NCI-H524 treated with DMSO at 0.1 percent for 48 hours (cell line): ENCODE measurements around the gene POLR3E.

Source experiments
- DNase-seq: peaks from one replicate; lab custom pipeline; 2025; lab: John Stamatoyannopoulos, UW

The POLR3E gene, protein sequence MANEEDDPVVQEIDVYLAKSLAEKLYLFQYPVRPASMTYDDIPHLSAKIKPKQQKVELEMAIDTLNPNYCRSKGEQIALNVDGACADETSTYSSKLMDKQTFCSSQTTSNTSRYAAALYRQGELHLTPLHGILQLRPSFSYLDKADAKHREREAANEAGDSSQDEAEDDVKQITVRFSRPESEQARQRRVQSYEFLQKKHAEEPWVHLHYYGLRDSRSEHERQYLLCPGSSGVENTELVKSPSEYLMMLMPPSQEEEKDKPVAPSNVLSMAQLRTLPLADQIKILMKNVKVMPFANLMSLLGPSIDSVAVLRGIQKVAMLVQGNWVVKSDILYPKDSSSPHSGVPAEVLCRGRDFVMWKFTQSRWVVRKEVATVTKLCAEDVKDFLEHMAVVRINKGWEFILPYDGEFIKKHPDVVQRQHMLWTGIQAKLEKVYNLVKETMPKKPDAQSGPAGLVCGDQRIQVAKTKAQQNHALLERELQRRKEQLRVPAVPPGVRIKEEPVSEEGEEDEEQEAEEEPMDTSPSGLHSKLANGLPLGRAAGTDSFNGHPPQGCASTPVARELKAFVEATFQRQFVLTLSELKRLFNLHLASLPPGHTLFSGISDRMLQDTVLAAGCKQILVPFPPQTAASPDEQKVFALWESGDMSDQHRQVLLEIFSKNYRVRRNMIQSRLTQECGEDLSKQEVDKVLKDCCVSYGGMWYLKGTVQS

DNA sequence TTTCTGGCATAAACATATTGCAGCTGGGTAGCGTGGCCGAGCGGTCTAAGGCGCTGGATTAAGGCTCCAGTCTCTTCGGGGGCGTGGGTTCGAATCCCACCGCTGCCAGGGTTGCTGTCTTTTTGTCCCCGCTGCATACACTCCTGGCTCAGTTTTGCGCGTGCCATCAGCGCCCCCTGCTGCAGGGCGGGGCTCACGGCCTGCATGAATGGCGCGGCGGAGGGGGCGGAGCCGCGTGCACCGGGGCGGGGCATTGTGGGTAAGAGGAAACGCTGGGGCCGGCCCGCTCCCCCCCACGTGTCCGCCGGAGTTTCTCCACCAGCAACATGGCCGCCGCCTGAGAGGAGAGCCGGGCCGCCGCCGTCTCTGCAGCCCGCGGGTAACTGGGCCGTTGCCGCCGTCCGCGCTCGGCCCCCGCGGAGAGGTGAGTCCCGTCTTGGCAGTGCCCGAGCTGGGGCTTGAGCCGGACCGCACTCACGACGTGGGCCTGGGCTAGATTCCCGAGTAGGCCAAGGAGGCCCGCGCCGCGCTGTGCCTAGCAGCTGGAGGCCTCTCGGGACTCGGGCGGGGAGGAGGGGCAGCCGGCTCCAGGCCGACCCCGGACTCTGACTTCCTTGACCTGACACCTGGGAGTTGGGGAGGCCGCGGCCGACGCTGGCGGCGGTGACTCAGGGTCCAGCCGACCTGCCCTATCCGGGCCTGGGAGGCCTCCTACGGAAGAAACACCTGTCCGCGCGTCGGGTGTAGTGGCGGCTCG lies at the start of gene POLR3E:
POLR3E (plus strand) TSS at position 296 of the 757 bp plus-strand sequence. CDS start 5,560 bp downstream, outside the sequence.
- DNase-seq, result peak; percentile 79

DNA sequence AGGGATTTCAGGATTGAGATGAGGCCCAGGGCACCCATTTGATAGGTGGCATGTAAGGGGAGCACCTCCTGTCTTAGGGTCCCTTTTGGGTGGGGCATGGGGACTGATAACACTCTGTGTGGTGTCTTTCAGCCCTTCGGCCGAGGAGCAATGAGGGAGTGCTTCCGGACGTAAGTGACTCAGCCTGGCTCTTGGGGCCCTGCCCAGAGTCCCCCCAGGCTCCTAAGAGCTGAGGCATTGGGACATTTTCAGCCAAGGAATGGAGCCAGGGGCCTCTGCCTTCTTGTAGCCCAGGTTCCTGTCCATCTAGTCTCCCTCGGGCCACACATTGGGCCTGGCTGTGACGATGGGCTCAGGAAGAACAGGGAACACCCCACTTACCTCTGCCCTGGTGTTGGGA lies 46.7 kb upstream of the POLR3E start:
- DNase-seq, result no peak

DNA sequence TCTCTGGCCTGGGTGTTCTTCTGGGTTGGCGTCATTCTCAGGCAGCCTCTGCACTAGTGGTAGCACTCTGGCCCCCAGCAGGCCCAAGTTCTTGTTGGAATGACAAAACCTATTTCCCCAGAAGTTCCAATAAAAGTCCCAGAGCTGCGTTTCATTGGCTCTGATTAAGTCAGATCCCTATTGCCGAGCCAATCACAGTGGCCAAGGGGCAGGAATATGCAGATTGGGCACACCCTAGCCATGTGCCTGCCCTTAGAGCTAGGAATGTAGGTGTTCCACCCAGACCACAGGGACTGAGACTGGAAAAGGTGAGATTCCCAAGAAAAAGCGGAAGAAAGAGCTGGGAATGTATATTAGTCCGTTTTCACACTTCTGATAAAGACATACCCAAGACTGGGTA lies 44.9 kb upstream of the POLR3E start:
- DNase-seq, result no peak

DNA sequence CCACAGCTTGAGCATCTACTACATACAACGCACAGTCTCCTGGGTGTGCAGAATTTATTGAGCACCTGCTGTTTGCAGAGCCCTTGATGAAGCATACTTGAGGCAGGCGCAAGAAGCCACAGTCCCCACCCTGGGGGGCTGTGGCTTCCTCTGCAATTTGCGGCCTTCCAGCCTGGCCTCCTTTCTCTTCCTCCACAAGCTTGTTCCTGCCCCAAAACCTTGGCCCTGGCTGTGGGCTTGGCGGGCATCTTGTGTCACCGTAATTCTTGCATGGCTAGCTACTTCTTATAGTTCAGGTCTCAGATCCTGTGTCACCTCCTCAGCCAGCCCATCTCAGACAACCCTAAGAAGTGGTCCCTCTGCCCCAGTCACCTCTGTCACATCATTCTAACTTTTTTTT lies 43.9 kb upstream of the POLR3E start:
- DNase-seq, result no peak

DNA sequence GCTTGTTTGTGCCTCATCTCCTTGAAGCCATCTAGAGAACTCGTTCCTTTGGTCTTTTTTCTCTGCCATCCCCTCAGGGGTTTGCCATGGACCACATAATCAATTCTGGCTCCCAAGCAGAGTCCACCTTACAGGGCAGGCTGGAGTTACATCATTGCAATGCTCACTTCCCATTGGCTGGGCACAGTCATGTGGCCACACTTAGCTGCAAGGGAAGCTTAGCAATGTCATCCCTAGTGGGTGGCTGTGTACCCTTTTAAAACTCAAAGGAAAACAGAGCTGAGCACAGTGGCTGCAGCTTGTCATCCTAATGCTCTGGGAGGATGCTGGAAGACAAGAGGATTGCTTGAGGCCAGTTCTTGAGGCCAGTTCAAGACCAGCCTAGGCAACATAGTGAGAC lies 41.9 kb upstream of the POLR3E start:
- DNase-seq, result no peak

DNA sequence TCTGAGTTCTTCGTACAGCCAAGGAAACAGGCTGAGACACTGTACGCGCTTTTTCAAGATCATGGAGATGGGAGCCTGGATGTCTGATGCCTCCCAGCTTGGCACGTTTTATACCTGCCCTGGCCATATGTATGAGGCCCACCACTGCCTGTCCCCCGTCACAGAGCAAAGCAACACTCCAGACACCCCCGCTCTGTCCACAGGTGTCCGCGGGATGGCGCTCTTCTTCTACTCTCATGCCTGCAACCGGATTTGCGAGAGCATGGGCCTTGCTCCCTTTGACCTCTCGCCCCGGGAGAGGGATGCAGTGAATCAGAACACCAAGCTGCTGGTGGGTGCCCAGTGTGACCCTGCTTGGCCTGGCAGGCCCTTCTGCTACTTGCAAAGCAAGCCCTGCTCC lies 39.8 kb upstream of the POLR3E start:
- DNase-seq, result no peak

DNA sequence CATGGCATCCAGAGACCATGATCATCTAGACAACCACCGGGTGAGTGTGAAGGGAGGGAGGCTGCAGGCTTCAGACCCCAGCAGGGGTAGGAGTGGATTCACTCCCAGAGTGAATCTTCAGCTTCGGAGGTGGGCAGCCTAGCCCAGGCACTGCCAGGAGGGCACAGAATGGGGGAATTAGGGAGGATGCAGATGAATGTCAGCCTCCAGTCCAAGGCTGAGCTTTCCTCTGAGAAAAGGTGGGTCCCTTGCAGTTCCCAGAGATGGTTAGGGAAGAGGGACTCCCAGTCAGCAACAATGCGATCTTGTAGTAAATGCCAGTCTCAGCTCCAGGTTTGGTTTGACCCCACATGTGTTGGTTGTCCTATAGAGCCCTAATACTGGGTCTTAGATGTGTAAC lies 36.7 kb upstream of the POLR3E start:
- no peak for DNase-seq

DNA sequence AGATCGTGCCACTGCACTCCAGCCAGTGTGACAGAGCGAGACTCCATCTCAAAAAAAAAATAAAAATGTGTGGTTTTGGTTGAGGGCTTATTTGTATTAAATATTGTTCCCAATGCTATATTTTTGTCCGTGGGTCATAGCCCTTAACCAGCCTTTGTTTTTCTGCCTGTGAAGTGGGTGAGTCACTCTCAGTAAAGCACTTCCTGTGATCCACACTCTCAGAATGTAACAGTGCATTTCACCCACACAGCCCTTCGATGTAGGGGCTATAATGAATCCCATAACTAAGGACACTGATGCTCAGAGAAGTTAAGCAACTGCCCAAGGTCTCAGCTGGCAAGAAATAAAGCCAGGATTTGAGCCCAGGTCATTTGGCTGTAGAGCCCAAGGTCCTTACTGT lies 34.7 kb upstream of the POLR3E start:
- no peak for DNase-seq

DNA sequence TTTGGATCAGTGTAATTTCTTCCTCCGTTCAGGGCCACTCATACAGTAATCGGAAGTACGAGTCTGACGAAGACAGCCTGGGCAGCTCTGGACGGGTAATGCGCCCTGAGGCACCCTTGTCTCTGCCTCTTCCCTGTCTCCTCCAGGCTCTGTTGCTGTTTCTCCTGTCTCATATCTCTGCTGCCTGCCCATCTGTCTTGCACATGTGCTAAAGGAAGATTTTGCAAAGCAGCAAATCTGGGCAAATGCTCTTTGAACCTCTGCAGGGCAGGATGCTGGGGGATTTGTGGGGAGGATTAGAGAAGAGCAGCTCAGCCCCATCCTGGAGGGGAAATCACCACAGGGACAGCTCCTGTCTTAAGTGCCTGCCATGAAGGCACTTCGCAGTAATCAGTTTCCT lies 32.4 kb upstream of the POLR3E start:
- peak; percentile 75 for DNase-seq

DNA sequence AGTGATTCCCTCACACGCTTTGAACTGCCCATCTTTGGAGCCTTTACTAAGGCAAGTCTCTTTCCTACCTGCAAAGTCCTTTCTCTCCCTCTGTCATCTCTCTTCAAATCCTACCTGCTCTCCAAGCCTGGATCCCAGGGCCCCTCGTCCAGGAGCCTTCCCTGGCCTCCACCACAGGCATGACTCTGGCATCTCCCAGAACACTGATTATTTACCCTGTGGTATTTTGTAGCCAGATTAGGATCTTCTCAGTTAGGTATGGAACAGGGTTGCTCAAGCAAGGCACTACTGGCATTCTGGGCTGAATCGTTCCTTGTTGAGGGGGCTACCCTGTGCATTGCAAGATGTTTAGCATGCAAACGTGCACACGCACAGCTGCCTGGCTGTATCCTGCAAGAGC lies 31.9 kb upstream of the POLR3E start:
- DNase-seq, result no peak

DNA sequence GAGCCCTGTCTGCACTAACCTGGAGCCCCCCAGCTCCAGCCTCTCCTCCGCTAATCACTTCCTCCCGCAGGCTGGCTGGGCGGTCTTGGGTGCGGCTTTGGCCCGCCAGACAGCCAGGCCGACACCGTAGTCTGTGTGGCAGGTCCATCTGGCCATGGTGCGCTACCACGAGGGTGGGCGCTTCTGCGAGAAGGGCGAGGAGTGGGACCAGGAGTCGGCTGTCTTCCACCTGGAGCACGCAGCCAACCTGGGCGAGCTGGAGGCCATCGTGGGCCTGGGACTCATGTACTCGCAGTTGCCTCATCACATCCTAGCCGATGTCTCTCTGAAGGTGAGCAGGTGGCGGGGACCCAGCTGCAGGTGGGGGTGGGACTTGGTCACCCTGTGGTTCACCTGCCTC lies 30.7 kb upstream of the POLR3E start:
- DNase-seq, result no peak

DNA sequence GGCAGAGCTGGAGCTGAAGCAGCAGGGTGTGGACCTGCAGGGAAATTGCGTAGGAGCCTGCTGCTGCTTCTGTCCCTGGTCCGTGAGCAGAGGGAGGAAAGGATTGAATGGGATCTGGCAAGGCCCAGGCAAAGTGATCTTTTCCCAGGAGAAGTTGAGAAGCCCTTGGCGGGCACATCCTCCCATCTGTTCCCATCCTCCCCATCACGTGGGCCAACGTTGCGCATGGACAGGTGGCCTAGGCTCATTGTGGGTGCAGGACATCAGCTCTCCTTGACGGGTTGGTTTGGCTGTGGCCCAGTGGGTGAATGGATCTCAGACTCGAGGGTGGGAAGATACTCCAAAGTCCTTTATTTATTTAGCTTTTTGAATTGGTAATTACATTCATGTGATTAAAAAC lies 29.4 kb upstream of the POLR3E start:
- DNase-seq, result peak; percentile 85

DNA sequence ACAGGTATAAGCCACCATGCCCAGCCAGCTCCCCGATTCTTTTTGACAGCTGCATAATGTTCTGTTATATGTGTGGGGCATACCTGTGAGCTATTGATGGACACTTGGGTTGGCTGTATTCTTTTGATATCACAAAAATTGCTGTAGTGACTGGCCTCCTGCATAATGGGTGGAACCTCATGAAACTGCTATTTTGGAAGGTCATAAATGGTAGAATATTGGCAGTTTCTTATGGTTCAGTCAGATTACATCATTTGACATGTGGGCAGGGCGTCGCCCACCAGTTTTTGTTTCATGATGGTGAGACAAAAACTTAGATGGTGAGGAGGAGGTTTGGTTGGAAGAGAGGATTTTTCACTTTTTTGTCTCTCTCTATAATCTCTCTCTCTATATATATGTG lies 26.7 kb upstream of the POLR3E start:
- DNase-seq, result no peak

DNA sequence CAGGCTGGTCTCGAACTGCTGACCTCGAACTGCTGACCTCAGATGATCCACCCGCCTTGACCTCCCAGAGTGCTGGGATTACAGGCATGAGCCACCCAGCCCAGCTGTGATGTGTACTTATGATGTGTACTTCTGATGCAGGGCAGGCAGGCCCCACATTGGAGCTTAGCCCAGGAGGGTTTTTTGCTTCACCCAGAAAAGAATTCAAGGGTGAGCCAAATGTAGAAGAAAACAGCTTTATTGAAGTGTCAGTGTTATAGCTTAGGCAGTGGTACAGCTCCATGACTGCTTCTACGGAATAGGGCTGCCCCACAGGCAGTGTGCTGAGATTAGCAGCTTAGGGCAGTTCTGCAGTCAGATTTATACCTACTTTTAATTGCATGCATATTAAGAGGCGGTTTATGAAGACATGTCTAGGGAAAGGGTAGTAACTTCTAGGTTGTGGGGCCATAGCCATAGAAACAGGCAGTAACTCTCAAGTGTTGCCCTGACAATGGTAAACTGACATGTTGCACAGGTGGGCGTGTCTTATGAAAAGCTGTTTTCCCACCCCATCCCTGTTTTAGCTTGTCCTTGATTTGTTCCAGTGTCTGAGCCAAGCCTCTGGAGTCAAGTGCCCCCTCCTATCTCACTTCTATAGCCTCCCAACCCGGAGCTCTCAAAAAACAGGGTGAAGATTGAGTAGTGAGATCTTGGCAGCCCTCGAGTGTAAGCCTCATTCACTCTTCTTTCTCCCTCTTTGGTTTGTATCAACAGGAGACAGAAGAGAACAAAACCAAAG lies 24.1 kb upstream of the POLR3E start:
- no peak for DNase-seq

DNA sequence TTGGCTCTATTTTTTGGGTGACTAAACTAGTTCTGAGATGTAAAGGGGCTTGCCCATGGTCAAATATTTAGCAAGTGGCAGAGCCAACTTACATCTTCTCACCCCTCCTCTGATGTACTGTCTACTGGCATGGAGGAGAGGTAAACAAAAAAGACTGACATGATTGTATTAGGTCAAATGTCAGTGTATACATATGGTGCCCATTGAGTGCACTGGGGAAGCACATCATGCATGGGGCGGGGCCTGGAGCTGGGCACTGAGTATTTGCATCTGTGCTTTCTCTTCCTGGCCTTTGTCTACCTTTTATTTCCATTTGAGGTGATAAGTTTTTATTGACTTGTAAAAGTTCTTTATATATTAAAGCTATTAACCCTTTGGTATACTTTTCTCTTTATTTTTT lies 22.3 kb upstream of the POLR3E start:
- no peak for DNase-seq

DNA sequence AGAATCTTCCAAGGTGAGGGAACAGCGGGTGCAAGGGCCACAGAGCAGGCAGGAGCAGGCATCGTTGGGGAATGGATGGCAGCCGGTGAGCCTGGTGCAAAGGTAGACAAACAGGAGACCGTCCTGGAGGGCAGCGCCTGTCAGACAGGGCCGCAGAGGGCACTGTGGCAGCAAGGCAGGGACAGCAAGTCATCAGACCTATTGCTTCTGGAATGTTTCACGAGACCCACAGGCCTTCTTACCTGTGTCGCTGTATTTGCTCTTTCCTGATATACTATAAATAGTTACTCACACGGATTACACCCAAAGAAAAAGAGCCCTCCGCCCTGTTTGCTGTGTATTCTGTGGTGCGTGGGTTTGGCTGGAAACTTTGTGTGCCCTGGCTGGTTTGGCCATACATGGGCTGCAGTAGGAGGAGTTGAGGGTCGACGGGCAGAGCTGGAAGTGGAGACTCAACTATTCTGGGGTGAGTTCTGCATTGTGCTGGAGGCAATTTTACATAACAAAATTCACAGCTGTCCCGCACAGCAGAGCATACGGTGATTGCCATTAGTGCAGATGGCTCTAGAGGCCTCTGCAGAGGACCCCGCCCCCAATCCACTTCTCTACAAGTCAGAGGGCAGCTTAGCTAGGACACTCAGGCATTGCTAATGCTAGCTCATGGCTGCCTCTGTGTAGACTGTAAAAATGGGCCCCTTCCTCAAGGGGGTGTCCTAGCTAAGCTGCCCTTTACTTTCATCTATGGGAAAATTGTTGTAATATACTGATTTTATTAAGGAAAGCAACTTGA lies 18.6 kb upstream of the POLR3E start:
- peak; percentile 90 for DNase-seq

DNA sequence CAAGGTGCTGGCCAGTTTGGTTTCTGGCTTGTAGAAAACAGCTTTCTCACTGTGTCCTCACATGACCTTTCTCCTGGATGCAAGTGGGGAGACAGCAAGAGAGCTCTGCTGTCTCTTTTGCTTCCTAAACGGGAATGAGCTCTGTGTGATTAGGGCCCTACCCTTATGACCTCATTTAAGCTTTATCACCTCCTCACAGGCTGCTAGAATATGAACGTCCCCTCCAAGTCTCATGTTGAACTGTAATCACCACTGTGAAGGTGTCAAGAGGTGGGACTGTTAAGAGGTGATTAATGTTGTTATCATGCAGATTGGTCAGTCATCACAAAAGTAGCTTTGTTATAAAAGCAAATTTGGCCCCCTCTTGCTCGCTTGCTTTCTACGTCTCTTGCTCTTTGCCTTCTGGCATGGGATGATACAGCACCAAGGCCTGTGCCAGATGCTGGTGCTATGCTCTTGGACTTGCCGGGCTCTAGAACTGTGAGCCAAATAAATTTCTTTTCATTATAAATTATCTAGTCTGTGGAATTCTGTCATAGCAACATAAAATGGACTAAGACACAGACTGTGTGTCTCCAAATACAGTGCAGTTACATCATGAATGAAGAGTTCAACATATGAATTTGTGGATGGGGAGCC lies 14.8 kb upstream of the POLR3E start:
- DNase-seq, result no peak

DNA sequence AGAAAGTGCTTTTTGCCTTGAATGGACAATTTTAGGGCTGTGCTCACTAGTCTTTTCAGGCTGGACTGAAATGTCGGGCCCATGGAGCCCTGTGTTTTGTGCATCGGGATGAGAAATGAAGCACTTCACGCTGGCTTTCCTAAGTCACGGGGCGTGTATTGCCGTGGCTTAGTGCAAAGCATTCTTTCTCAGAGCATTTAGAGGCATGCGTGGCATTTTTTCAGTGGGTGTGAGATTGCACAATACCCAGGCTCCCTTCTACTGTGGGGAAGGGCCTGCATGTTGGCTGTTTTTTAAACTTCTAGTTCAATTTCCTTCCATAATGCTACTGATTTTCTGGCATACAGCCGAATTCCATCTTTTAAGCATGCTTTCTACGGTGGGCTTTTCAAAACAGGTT lies 12.6 kb upstream of the POLR3E start:
- DNase-seq, result no peak

DNA sequence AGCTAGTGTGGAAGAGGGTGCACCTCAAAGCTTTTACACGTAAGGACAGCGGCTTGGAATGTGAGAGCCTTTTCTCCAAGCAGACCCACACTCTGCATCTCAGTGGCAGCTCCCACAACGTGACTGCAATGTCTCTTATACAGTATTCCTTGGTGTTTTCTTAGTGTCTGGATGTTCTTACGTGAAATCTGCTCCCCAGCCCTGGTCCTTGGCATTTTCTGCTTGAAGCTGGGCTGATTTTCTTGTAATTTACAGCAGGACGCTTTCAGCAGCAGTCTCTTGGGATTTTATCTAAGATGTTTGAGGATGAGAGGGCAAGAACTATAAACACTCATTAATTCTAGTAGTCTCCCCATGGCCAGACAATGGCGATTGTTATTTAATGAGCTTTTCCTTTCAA lies 12.1 kb upstream of the POLR3E start:
- DNase-seq, result no peak

DNA sequence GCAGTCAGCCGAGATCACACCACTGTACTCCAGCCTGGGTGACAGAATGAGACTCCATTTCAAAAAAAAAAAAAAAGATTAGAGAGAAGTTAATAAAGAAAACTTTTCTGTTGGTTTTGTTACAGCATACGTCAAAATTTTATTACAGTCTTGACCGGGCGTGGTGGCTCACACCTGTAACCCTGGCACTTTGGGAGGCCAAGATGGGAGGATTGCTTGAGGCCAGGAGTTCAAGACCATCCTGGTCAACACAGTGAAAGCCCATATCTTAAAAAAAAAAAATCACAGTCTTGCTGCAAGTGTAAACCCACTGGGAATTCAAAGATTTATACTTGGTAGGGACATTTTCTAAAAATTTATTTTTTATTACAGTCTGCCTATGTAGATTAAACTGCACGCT lies 6.2 kb upstream of the POLR3E start:
- no peak for DNase-seq

DNA sequence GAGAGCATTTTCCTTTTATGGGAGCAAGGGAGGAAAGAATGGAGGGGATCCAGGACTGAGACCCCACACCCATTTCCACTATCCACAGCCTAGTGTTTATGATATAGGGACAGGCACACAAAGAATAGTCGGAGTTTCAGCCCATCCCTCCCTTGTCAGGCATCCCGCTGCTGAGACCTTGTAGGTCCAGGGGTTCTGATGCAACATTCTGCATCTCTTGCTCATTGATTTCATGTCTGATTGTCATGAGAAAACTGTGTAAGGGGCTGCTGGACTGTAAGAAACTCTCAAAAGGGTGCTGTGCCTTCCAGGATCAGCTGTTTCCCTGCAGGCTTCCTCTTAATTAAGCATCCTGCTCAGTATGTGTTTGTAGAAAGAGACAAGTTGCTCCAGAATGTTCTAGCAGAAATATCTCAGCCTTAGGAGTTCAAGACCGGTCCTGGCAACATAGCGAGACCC lies 5.3 kb upstream of the POLR3E start:
- DNase-seq, result no peak
